NCI-H82 treated with DMSO at 0.1 percent for 48 hours (cell line): ENCODE results near the gene CTNNA3.

ENCODE experiments used
- DNase-seq: peaks from one replicate; lab custom pipeline; 2025; ENCODE audit not compliant: unreplicated experiment; lab: John Stamatoyannopoulos, UW

The CTNNA3 gene

GRCh38 chr10:66888237-66888636 lies 807.8 kb downstream of the CTNNA3 start:
- DNase-seq, result no peak

GRCh38 chr10:66886848-66887247 lies 809.1 kb downstream of the CTNNA3 start:
- no peak for DNase-seq

GRCh38 chr10:66882271-66882670 lies 813.7 kb downstream of the CTNNA3 start:
- no peak for DNase-seq

- no peak for DNase-seq
Observed at GRCh38 chr10:66881814-66882213, 814.2 kb downstream of the CTNNA3 start.

- DNase-seq, result no peak
Observed at GRCh38 chr10:66880826-66881225, 815.2 kb downstream of the CTNNA3 start.

- DNase-seq, result no peak
Observed at GRCh38 chr10:66880292-66880691, 815.7 kb downstream of the CTNNA3 start.

- no peak for DNase-seq
Observed at GRCh38 chr10:66877361-66877760, 818.6 kb downstream of the CTNNA3 start.

GRCh38 chr10:66869635-66870034 lies 826.4 kb downstream of the CTNNA3 start:
- DNase-seq, result no peak

- DNase-seq, result no peak
Observed at GRCh38 chr10:66862687-66863258, 833.2 kb downstream of the CTNNA3 start.

GRCh38 chr10:66860376-66860945 lies 835.5 kb downstream of the CTNNA3 start:
- DNase-seq, result no peak

- peak; percentile 46 for DNase-seq
Observed at GRCh38 chr10:66852811-66853210, 843.2 kb downstream of the CTNNA3 start.

- no peak for DNase-seq
Observed at GRCh38 chr10:66848856-66849255, 847.1 kb downstream of the CTNNA3 start.

- DNase-seq, result no peak
Observed at GRCh38 chr10:66844176-66844942, 851.6 kb downstream of the CTNNA3 start.

GRCh38 chr10:66843396-66843795 lies 852.6 kb downstream of the CTNNA3 start:
- no peak for DNase-seq

GRCh38 chr10:66842867-66843266 lies 853.1 kb downstream of the CTNNA3 start:
- DNase-seq, result no peak

GRCh38 chr10:66842371-66842770 lies 853.6 kb downstream of the CTNNA3 start:
- DNase-seq, result no peak

- no peak for DNase-seq
Observed at GRCh38 chr10:66838656-66839055, 857.3 kb downstream of the CTNNA3 start.

GRCh38 chr10:66837990-66838389 lies 858.0 kb downstream of the CTNNA3 start:
- DNase-seq, result no peak

GRCh38 chr10:66837335-66837734 lies 858.7 kb downstream of the CTNNA3 start:
- no peak for DNase-seq

GRCh38 chr10:66836771-66837170 lies 859.2 kb downstream of the CTNNA3 start:
- DNase-seq, result no peak

GRCh38 chr10:66836057-66836456 lies 859.9 kb downstream of the CTNNA3 start:
- DNase-seq, result no peak

GRCh38 chr10:66835400-66835799 lies 860.6 kb downstream of the CTNNA3 start:
- DNase-seq, result no peak
